ENCODE data around the gene AOPEP.

AOPEP gene

DNA sequence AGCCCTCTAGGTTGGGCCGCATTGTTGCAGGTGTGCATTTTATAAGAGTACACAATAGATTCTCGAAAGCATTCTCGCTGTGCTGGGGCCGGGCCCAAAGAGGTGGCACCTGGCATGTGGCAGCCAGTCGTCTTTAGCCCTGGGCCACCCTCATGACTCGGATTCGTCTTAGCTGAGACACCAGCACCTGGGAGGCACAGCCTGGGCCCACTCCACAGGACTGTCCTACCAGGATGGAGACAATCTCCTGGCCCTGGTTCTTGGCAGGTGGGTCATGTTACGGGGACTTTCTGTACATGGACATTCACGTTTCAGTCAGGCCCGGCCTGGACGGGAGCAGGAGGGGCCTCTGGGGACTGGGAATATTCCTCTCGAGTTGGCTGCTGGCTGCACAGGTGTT is 378.5 kb downstream of the AOPEP start:
- H3K4me3 ChIP-seq (ENCODE audit: low read depth, low read length): no peak overlapping the region
- no peak for TF ChIP-seq CTCF (IDR thresholded peaks at IDR 0.05; ENCODE audit: low read depth, low read length)

DNA sequence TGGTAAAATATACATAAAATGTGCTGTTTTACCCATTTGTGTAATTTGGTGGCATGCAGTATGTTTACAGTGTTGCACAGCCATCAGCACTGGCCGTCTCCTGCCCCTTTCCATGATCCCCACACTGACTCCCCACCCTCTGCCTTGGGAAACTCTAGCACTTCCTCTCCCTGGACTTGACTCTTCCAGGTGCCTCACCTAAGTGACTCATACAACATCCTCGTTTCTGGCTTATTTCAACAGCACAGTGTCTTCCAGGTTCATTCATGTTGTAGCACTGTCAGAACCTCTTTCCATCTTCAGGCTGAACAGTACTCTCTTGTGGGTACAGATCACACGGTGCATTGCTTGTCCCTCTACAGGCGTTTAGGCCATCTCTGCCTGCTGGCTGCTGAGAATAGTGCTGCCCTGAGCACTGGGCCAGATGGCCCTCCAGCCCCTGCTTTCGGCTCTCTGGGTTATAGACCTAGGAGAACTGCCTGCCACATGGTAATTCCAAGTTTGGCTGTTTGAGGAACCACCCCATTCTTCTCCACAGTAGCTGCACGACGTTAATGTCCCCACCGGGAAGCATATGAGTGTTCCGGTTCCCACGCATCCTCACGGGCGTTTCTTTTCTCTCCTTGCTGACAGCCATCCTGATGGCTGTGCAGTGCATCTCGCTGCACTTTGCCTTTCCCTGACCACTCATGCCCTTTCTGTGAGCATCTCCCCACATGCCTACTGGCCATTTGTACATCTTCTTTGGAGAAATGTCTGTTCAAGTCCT is 379.2 kb downstream of the AOPEP start:
- H3K4me3 ChIP-seq (ENCODE audit: low read depth, low read length): no peak overlapping the region
- TF ChIP-seq CTCF (IDR thresholded peaks at IDR 0.05; ENCODE audit: low read depth, low read length): no peak

DNA sequence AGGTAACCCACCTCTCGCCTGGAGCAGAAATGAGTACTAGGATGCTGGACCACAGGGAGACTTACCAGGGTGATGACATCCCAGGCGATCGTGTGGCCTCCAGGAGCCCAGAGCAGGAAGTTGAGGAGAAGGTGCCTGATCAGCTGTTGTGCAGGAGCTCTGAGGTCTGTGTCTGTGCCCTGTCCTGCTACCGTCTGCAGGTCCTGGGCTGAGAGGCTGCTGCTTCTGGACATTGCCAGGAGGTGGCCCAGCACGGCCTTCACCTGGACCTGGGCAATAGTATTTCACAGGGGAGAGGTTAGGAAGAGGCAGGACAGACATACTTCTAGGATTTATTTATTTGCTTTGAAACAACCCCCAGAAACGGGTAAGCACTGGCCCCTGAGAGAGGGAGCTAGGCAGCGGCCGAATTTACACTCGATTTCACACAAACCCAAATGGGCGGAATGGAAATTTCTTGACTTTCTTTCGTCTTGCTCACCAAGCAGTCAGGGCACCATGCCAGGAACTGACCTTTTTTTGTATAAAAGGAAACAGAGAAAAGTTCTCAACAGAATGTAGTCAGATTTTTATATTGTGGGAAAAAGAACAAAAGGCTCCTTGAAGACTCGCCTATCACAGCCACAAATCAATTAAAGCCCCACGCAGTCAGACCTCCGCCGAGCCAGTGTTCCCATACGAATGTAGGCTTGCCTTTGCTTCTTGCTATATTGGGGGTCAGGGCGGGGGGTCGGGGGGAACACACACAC is 380.7 kb downstream of the AOPEP start:
- H3K4me3 ChIP-seq (ENCODE audit: low read depth, low read length): no peak overlapping the region
- TF ChIP-seq CTCF (IDR thresholded peaks at IDR 0.05; ENCODE audit: low read depth, low read length): no peak

DNA sequence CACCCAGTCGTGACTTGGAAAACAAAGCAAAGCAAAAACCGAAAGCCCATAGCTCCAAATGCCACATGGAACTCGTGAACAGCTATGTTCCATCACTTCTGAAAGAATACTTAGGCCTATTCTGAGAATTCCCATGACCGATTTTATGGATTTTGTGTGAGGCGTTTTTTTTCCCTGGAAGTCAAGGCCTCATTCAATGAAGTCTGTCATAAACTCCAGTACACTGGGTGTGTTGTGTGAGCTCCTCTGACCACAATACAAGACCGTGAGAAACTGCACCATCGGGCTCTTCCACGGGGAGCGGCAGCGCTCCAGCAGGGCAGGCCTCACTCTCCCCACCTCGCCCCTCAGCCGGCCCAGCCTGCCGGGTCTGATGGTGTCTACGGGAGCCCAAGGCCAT is 381.5 kb downstream of the AOPEP start:
- no peak for TF ChIP-seq CTCF (IDR thresholded peaks at IDR 0.05; ENCODE audit: low read depth, low read length)
- no peak overlapping the region for H3K4me3 ChIP-seq (ENCODE audit: low read depth, low read length)

DNA sequence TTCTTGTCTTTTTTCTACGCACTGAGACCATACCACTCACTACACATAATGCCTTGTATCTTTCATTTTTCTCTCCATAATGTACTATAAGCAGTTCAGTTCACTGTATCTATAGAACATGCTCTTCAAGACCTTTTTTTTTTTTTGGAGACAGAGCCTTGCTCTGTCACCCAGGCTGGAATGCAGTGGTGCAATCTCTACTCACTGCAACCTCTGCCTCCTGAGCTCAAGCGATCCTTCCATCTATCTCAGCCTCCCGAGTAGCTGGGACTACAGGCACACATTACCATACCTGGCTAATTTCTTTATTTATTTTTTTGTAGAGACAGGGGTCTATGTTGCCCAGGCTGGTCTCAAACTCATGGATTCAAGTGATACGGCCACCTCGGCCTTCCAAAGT is 382.3 kb downstream of the AOPEP start:
- TF ChIP-seq CTCF (IDR thresholded peaks at IDR 0.05; ENCODE audit: low read depth, low read length): no peak
- no peak overlapping the region for H3K4me3 ChIP-seq (ENCODE audit: low read depth, low read length)

- no peak overlapping the region for H3K4me3 ChIP-seq (ENCODE audit: low read depth, low read length)
- TF ChIP-seq CTCF (IDR thresholded peaks at IDR 0.05; ENCODE audit: low read depth, low read length): no peak
Measured at GRCh38 chr9:95109456-95109855, 383.0 kb downstream of the AOPEP start.

DNA sequence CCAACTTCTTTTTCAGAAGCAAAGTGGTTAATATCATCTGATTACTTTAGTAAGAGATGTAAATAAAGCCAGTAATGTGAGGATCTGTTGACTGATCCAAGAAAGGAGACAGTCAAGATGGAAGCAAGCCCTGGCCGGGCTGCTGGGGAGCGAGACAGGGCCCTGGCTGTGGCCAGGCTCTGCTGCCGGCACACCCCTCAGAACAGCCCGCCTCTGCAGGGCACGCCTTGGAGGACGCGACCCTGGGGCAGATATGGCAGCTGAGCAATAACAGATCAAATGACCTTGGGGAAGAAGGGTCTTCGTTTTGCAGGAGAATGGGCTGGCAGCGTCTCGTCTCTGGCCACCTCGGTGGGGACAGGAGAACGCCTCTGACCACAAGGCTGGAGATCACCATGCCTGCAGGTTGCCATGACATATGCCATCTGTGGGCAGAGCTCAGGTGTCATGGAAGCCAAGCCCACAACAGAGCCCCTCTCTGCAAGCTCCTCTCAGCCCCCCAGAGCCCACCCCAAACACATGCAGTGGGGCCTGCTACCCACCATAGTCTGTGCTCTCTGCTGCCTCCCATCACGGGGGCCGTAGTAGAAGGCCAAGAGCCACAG is 384.5 kb downstream of the AOPEP start:
- H3K4me3 ChIP-seq (ENCODE audit: low read depth, low read length): no peak overlapping the region
- no peak for TF ChIP-seq CTCF (IDR thresholded peaks at IDR 0.05; ENCODE audit: low read depth, low read length)

All from WI38 (cell line).